Endothelial cell of umbilical vein (primary cell): ENCODE results near the gene LGMN. TPM values are rescaled to one million over a fixed set of nuclear protein-coding genes. Genes with fewer than 3 reads are reported as not detected.

ENCODE experiments used
- BruUV-seq: library from RNA; stranded (reverse); fragments of 400-500 nt; replicated peaks from 2 replicates; lab custom pipeline; 2021; lab: Mats Ljungman, UMichigan
- CTCF ChIA-PET: fragments of 300-600, 350-600 bp; sonication (Branson Sonifier 250); formaldehyde crosslinking; loops from one replicate; lab custom pipeline; 2021; ENCODE audit warnings: antibody characterized with exemption, inconsistent platforms; lab: Charles Lee
- POLR2A ChIA-PET: fragments of 300-600, 350-600 bp; sonication (Branson Sonifier 250); formaldehyde crosslinking; loops from one replicate; lab custom pipeline; 2021; ENCODE audit warnings: antibody characterized with exemption, inconsistent platforms; lab: Charles Lee
- DNase-seq: peaks from one replicate; pipeline ENCODE4 v3.0.0-alpha.2; 2011; ENCODE audit warnings: low read depth, low spot score
- FAIRE-seq: peaks from 2 replicates; lab custom pipeline; 2011; peaks lifted over from hg19 to GRCh38; lab: Jason Lieb, UNC
- H2AFZ ChIP-seq: 2 replicates; pipeline ENCODE4 v1.6.0; 2012; ENCODE audit warnings: low read depth, low read length, control low read depth, inconsistent platforms
- H3K27ac ChIP-seq: 2 replicates; pipeline ENCODE4 v1.5.1; 2011; ENCODE audit warnings: low read depth, mild to moderate bottlenecking, control low read depth, low read length, moderate library complexity; ENCODE audit not compliant: insufficient read depth
- H3K27me3 ChIP-seq, 2 experiments: 2 replicates each; pipeline versions ENCODE4 v1.6.0 to v1.6.1; 2011; ENCODE audit warnings: low read length in 2 of 2, mixed read lengths in 1 of 2; ENCODE audit not compliant: control insufficient read depth in 2 of 2, insufficient read depth in 2 of 2
- H3K36me3 ChIP-seq, 2 experiments: 2 replicates in 1 of 2; 3 replicates in 1 of 2; pipeline ENCODE4 v1.5.1; 2011; ENCODE audit warnings: low read length in 2 of 2, mild to moderate bottlenecking in 1 of 2, moderate library complexity in 1 of 2; ENCODE audit not compliant: control insufficient read depth in 2 of 2, insufficient read depth in 2 of 2; ENCODE audit errors: extremely low read depth in 1 of 2
- H3K4me1 ChIP-seq: 3 replicates; pipeline ENCODE4 v1.5.1; 2011; ENCODE audit warnings: mild to moderate bottlenecking, low read length; ENCODE audit not compliant: control insufficient read depth, insufficient read depth; ENCODE audit errors: extremely low read depth
- H3K4me2 ChIP-seq: 2 replicates; pipeline ENCODE4 v1.6.1; 2011; ENCODE audit warnings: low read length, control low read depth, mixed read lengths; ENCODE audit not compliant: insufficient read depth
- H3K4me3 ChIP-seq, 3 experiments: fragments of 200-600 bp in 1 of 3; sonication (generic), shearing (Covaris generic) in 1 of 3; replicated peaks in 1 of 3; 2 replicates each; pipeline ENCODE4 v1.5.1; 2011 to 2016; ENCODE audit warnings: control low read depth in 3 of 3, low read length in 3 of 3, mild to moderate bottlenecking in 2 of 3, inconsistent platforms in 1 of 3, low read depth in 1 of 3, moderate library complexity in 1 of 3; ENCODE audit not compliant: insufficient read depth in 1 of 3
- H3K79me2 ChIP-seq: 2 replicates; pipeline ENCODE4 v1.6.0; 2012; ENCODE audit warnings: low read length, inconsistent platforms; ENCODE audit not compliant: control insufficient read depth, insufficient read depth
- H3K9ac ChIP-seq: replicated peaks from 2 replicates; pipeline ENCODE3; 2011; ENCODE audit warnings: low read length, control low read depth; ENCODE audit not compliant: insufficient read depth; ENCODE audit errors: extremely low read depth
- H3K9me1 ChIP-seq: replicated peaks from 3 replicates; pipeline ENCODE4 v1.6.0; 2011; ENCODE audit warnings: mild to moderate bottlenecking, low read length; ENCODE audit not compliant: control insufficient read depth, insufficient read depth; ENCODE audit errors: extremely low read depth
- H3K9me3 ChIP-seq: replicated peaks from 2 replicates; pipeline ENCODE4 v1.5.1; 2012; ENCODE audit warnings: low read length, inconsistent platforms; ENCODE audit not compliant: control insufficient read depth, insufficient read depth
- H4K20me1 ChIP-seq: replicated peaks from 2 replicates; pipeline ENCODE3; 2011; ENCODE audit warnings: mild to moderate bottlenecking, low read length; ENCODE audit not compliant: control insufficient read depth, insufficient read depth; ENCODE audit errors: extremely low read depth
- CTCF ChIP-seq, 2 donors: IDR thresholded peaks; 1 replicate in 1 of 2; 2 replicates in 1 of 2; pipeline ENCODE4 v1.5.1; 2011; ENCODE audit warnings: low read length in 2 of 2, mild to moderate bottlenecking in 2 of 2, moderate library complexity in 2 of 2, control low read depth in 1 of 2, inconsistent platforms in 1 of 2, low read depth in 1 of 2; ENCODE audit not compliant: insufficient read depth in 1 of 2; ENCODE audit errors: extremely low read depth in 1 of 2
- EZH2 ChIP-seq: IDR thresholded peaks from 2 replicates; pipeline ENCODE4 v1.6.1; 2012; ENCODE audit warnings: borderline replicate concordance, low read depth, mild to moderate bottlenecking, moderate library complexity, low read length, inconsistent platforms; ENCODE audit not compliant: severe bottlenecking
- FOS ChIP-seq: IDR thresholded peaks from 2 replicates; pipeline ENCODE4 v1.6.1; 2011; ENCODE audit warnings: mild to moderate bottlenecking, low read length, moderate library complexity, borderline replicate concordance; ENCODE audit not compliant: insufficient read depth
- GATA2 ChIP-seq: IDR thresholded peaks from 2 replicates; pipeline ENCODE4 v1.7.0; 2011; ENCODE audit warnings: low read depth, mild to moderate bottlenecking, moderate library complexity, mixed read lengths, low read length; ENCODE audit not compliant: insufficient read length, insufficient read depth
- JUN ChIP-seq: IDR thresholded peaks from 2 replicates; pipeline ENCODE4 v1.6.1; 2011; ENCODE audit warnings: borderline replicate concordance, low read depth; ENCODE audit not compliant: insufficient read length, insufficient read depth
- MAX ChIP-seq: IDR thresholded peaks from 2 replicates; pipeline ENCODE4 v1.6.1; 2011; ENCODE audit not compliant: insufficient read depth, insufficient read length
- MYC ChIP-seq: IDR thresholded peaks from one replicate; pipeline ENCODE4 v1.6.1; 2011; ENCODE audit warnings: mild to moderate bottlenecking, low read depth, low read length
- POLR2A ChIP-seq: IDR thresholded peaks from 2 replicates; pipeline ENCODE4 v1.6.1; 2012; ENCODE audit warnings: low read depth, mild to moderate bottlenecking, control low read depth, low read length
- POLR2AphosphoS5 ChIP-seq: IDR thresholded peaks from 2 replicates; pipeline ENCODE4 v1.6.1; 2012; ENCODE audit warnings: low read depth, mild to moderate bottlenecking, control low read depth, low read length, moderate library complexity; ENCODE audit not compliant: insufficient read depth
- dilution Hi-C: fragments of 300-500 bp; cut with MboI; formaldehyde crosslinking; loops from one replicate; pipeline ENCODE4 v1.15.0; 2019; ENCODE audit warnings: low sequenced_read_pairs; ENCODE audit not compliant: extremely low pct_ligation_motif_present
- intact Hi-C: fragments of 100-400 bp; cut with micrococcal nuclease; formaldehyde crosslinking; loops from one replicate; pipeline ENCODE4 v1.10.0; 2022
- polyA plus RNA-seq, 4 experiments: library from polyadenylated mRNA; depleted of rRNA in 3 of 4; stranded (reverse) in 3 of 4; unstranded in 1 of 4; fragments of >200 nt; gene quantifications; 2 replicates each; pipeline versions ENCODE4 v1.2.1 to v1.2.3, GENCODE V29; 2011 to 2012; ENCODE audit warnings: missing spikeins in 1 of 4
- total RNA-seq: library from RNA; stranded (reverse); gene quantifications from 2 replicates; pipeline ENCODE4 v1.2.3, GENCODE V29; 2021

Gene LGMN
- total and polyA plus RNA-seq, 2 donors (not counting 3 experiments of a cell fraction or from before 2014, with no cell fraction given) = 56.7 to 99.2 TPM

- no peaks in the 10 kb centered on the region for H3K9me3 ChIP-seq
- H3K4me1 ChIP-seq = peaks cover 3% of the 10 kb centered on the region
- no peaks in the 10 kb centered on the region for H3K27me3 ChIP-seq
- POLR2A ChIA-PET = no interaction called here
- H3K4me3 ChIP-seq = no peak overlapping the region
- H3K9ac ChIP-seq = no peak overlapping the region
- H3K36me3 ChIP-seq = peaks cover 0 to 2% of the 10 kb centered on the region in 2 experiments
- no peak overlapping the region for H3K4me2 ChIP-seq
- DNase-seq (no peak), FAIRE-seq (no peak)
- H3K79me2 ChIP-seq = no peaks in the 10 kb centered on the region
- dilution Hi-C loops = loop anchor here (25.0 kb wide), 1 partner anchor 326 kb away; no protein-coding TSS in a partner anchor
- BruUV-seq = TSS peak; percentile 56
- intact Hi-C loops = loop anchor here (5.0 to 10.0 kb wide), 2 partner anchors 364 to 566 kb away; partner anchors contain the start of genes CPSF2, NDUFB1 and SLC24A4
- no peaks in the 10 kb centered on the region for H3K9me1 ChIP-seq
- no peak overlapping the region for H3K27ac ChIP-seq
- TF ChIP-seq FOS (no peak), EZH2 (no peak), POLR2A (no peak), MAX (no peak), JUN (no peak), MYC (no peak), POLR2AphosphoS5 (no peak), CTCF (IDR thresholded peaks at IDR 0.05; ENCODE audit: extremely low read depth in 1 of 2, insufficient read depth in 1 of 2, low read depth in 1 of 2, low read length in 2 of 2) (no peak), GATA2 (no peak)
- H2AFZ ChIP-seq = no peak overlapping the region
- no peaks in the 10 kb centered on the region for H4K20me1 ChIP-seq
- CTCF ChIA-PET = interaction anchor here (1.3 to 7.3 kb wide), 8 partner anchors 11 to 582 kb away, joined by 3 to 118 read pairs (median 9); partner anchors contain the start of gene ATXN3
Measured at GRCh38 chr14:92688434-92689375, 59.7 kb downstream of the LGMN start.
